Activated CD8-positive, alpha-beta T cell treated with anti-CD3 and anti-CD28 coated beads for 36 hours (primary cell): Measurements from ENCODE around the gene STXBP4. TPM values are rescaled to one million over a fixed set of nuclear protein-coding genes. Genes with fewer than 3 reads are reported as not detected.

Experiments
- ATAC-seq: fragments of 200-7000 bp; cut with Tn5 transposase; one replicate; pipeline ENCODE4 v1.10.0; 2021; ENCODE audit warnings: mild to moderate bottlenecking, moderate library complexity
- CTCF ChIA-PET: fragments of 350-600 bp; sonication (Branson Sonifier 250); formaldehyde crosslinking; loops from one replicate; lab custom pipeline; 2021; ENCODE audit warnings: antibody characterized with exemption; lab: Charles Lee
- POLR2A ChIA-PET: fragments of 350-600 bp; sonication (Branson Sonifier 250); formaldehyde crosslinking; loops from one replicate; lab custom pipeline; 2021; ENCODE audit warnings: antibody characterized with exemption; lab: Charles Lee
- DNase-seq: peaks from one replicate; pipeline ENCODE4 v3.0.0-alpha.2; 2020
- H3K27ac Mint-ChIP-seq: one replicate; pipeline ENCODE4 v1.8.0; 2021; ENCODE audit warnings: mild to moderate bottlenecking, mixed read lengths
- H3K27me3 Mint-ChIP-seq: one replicate; pipeline ENCODE4 v1.8.0; 2021; ENCODE audit warnings: mixed read lengths
- H3K36me3 Mint-ChIP-seq: one replicate; pipeline ENCODE4 v1.8.0; 2021; ENCODE audit warnings: low read depth, mixed read lengths
- H3K4me1 Mint-ChIP-seq: one replicate; pipeline ENCODE4 v1.8.0; 2021; ENCODE audit warnings: low read depth, mixed read lengths
- H3K4me3 Mint-ChIP-seq: one replicate; pipeline ENCODE4 v1.8.0; 2021; ENCODE audit warnings: mild to moderate bottlenecking, moderate library complexity, mixed read lengths
- H3K9me3 Mint-ChIP-seq: one replicate; pipeline ENCODE4 v1.8.0; 2021; ENCODE audit warnings: mixed read lengths
- intact Hi-C: fragments of 100-400 bp; cut with micrococcal nuclease; formaldehyde crosslinking; loops from one replicate; pipeline ENCODE4 v1.10.0; 2022
- total RNA-seq, 2 experiments: library from RNA; stranded (reverse); gene quantifications; one replicate each; pipeline ENCODE4 v1.2.3, GENCODE V29; 2021
- TF ChIP-seq, protein P1 (sequence below): fragments of 200-600 bp; IDR thresholded peaks from one replicate; pipeline ENCODE4 v1.8.0; 2022; ENCODE audit warnings: antibody characterized with exemption, mild to moderate bottlenecking

STXBP4 gene
- total RNA-seq, 2 experiments from 2014 or later, result 4.8 to 6.4 TPM

GRCh38 chr17:55167024-55167725 lies 198.6 kb downstream of the STXBP4 start:
- H3K9me3 Mint-ChIP-seq, result no peaks in the 10 kb centered on the region
- TF ChIP-seq, protein P1, sequence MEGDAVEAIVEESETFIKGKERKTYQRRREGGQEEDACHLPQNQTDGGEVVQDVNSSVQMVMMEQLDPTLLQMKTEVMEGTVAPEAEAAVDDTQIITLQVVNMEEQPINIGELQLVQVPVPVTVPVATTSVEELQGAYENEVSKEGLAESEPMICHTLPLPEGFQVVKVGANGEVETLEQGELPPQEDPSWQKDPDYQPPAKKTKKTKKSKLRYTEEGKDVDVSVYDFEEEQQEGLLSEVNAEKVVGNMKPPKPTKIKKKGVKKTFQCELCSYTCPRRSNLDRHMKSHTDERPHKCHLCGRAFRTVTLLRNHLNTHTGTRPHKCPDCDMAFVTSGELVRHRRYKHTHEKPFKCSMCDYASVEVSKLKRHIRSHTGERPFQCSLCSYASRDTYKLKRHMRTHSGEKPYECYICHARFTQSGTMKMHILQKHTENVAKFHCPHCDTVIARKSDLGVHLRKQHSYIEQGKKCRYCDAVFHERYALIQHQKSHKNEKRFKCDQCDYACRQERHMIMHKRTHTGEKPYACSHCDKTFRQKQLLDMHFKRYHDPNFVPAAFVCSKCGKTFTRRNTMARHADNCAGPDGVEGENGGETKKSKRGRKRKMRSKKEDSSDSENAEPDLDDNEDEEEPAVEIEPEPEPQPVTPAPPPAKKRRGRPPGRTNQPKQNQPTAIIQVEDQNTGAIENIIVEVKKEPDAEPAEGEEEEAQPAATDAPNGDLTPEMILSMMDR, result no peak
- H3K4me3 Mint-ChIP-seq, result no peak overlapping the region
- CTCF ChIA-PET, result no interaction called here
- no peaks in the 10 kb centered on the region for H3K27me3 Mint-ChIP-seq
- DNase-seq (no peak), ATAC-seq (no peak)
- H3K36me3 Mint-ChIP-seq, result peaks cover 1% of the 10 kb centered on the region
- POLR2A ChIA-PET, result no interaction called here
- H3K4me1 Mint-ChIP-seq, result no peaks in the 10 kb centered on the region
- intact Hi-C loops, result no loop called here
- no peak overlapping the region for H3K27ac Mint-ChIP-seq

DNA sequence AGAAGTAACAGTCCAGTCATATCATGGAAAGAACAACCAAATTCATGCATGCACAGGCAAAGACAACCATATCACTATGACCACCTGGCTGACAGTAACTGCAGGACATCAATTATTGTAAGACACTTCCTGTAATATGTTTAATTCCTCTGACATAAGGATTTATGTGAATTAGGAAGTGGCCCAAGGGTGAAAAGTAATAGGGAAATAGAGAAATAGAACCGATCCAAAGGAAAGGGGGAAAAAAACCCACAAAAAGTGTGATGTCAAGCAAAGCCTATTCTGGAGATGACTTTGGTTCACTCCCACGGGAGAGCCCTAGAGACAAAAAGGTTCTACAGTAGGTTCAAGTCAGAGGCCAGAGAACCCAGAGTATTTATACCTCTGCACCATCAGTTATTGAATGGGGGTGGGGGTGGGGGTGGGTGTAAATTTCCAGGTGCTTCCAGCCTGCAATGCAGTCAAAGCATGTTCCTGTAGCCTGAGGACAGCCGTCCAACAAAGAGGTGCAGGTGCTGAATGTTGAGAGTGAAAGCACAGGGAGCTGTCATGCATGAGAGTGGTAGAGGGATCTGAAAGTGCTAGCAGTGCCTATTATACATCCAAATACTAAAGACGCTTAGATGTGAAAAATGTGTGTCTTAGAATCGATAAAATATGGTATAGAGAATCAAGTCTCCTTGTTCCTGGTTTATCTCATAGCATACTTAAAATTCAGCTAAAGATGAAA lies 200.6 kb downstream of the STXBP4 start:
- intact Hi-C loops, result no loop called here
- DNase-seq (no peak), ATAC-seq (no peak)
- Mint-ChIP-seq H3K36me3 (peaks cover 5% of the 10 kb centered on the region), H3K9me3 (peaks cover 4% of the 10 kb centered on the region), H3K4me3 (no peak overlapping the region), H3K27ac (no peak overlapping the region), H3K4me1 (no peaks in the 10 kb centered on the region), H3K27me3 (no peaks in the 10 kb centered on the region)
- ChIA-PET POLR2A (no interaction called here), CTCF (no interaction called here)
- TF ChIP-seq, protein P1, result no peak

DNA sequence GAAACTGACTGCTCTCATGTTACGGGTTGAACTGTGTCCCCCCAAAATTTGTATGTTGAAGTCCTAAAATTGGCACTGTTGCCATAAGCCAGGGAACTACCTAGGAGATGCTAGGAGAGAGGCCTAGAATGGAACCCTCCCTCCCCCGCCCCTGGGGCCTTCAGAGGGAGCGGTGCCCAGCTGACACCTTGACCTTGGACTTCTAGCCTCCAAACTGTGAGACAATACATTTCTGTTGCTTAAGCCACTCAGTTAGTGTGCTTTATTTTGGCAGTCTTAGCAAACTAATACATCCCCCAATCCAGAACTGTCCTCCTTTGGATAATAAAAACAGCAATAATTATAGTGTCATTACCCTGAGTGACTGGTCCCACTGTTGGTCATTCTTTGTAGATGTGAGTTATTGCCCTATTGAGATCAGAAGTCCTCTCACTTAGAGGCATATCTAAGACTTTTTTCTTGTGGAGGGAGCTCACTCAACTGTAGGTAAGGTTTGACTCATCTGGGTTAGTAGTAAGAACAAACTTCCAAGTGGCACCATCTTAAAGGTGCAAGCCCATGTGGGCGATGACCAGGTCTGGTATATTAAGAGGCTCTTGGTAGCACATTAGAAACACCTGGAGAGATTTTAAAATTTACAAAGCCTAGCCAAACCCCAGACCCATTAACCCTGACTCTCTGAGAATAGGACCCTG lies 203.2 kb downstream of the STXBP4 start:
- ChIA-PET CTCF (no interaction called here), POLR2A (no interaction called here)
- TF ChIP-seq, protein P1, result no peak
- Mint-ChIP-seq H3K27ac (no peak overlapping the region), H3K36me3 (peaks cover 9% of the 10 kb centered on the region), H3K4me1 (no peaks in the 10 kb centered on the region), H3K9me3 (peaks cover 8% of the 10 kb centered on the region), H3K4me3 (no peak overlapping the region), H3K27me3 (no peaks in the 10 kb centered on the region)
- DNase-seq, result no peak
- intact Hi-C loops, result no loop called here
- ATAC-seq, result no peak

- TF ChIP-seq, protein P1, result no peak
- peaks cover 8% of the 10 kb centered on the region for H3K9me3 Mint-ChIP-seq
- peaks cover 9% of the 10 kb centered on the region for H3K36me3 Mint-ChIP-seq
- POLR2A ChIA-PET, result interaction anchor here (0.6 kb wide), 1 partner anchor 242 kb away, joined by 4 read pairs; no protein-coding TSS in a partner anchor
- no peak overlapping the region for H3K27ac Mint-ChIP-seq
- no peaks in the 10 kb centered on the region for H3K27me3 Mint-ChIP-seq
- no peak for ATAC-seq
- DNase-seq, result no peak
- H3K4me3 Mint-ChIP-seq, result no peak overlapping the region
- H3K4me1 Mint-ChIP-seq, result no peaks in the 10 kb centered on the region
- CTCF ChIA-PET, result no interaction called here
- intact Hi-C loops, result no loop called here
Measured at GRCh38 chr17:55172612-55173011, 204.0 kb downstream of the STXBP4 start.

DNA sequence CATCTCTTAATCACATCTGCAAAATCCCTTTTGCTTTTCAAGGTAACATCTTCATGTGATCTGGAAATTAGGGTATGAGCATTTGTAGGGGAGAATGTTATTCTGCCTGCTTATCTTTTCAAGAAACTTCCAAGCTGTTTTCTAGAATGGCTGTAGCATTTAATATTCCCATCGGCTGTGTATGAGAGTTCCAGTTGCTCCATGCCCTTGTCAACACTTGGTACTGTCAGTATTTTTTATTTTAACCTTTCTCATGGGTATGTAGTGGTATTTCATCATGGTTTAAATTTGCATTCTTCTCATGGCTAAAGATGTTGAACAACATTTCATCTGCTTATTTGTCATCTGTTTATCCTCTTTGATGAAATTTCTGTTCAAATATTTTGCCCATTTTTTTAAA lies 205.6 kb downstream of the STXBP4 start:
- ChIA-PET POLR2A (no interaction called here), CTCF (no interaction called here)
- intact Hi-C loops, result no loop called here
- DNase-seq (no peak), ATAC-seq (no peak)
- Mint-ChIP-seq H3K4me3 (no peak overlapping the region), H3K27ac (no peak overlapping the region), H3K9me3 (peaks cover 8% of the 10 kb centered on the region), H3K36me3 (peaks cover 9% of the 10 kb centered on the region), H3K4me1 (no peaks in the 10 kb centered on the region), H3K27me3 (no peaks in the 10 kb centered on the region)
- TF ChIP-seq, protein P1, result no peak
